GM12878 (cell line): Measurements from ENCODE around the gene MTHFS. TPM values are rescaled to one million over a fixed set of nuclear protein-coding genes. Genes with fewer than 3 reads are reported as not detected.

Experiments used
- ATAC-seq: fragments of 200-7000 bp; cut with Tn5 transposase; 3 replicates; pipeline ENCODE4 v1.9.1; 2020; ENCODE audit warnings: mild to moderate bottlenecking, moderate library complexity
- BruUV-seq: library from RNA; stranded (reverse); fragments of 400-500 nt; replicated peaks from 2 replicates; lab custom pipeline; 2021; lab: Mats Ljungman, UMichigan
- CTCF ChIA-PET: fragments of 300-600 bp; sonication (Branson Sonifier 250); formaldehyde crosslinking; extraction: SDS; loops from one replicate; lab custom pipeline; 2021; ENCODE audit warnings: inconsistent platforms; lab: Yijun Ruan, JAX
- POLR2A ChIA-PET: fragments of 350-600 bp; formaldehyde crosslinking; extraction: SDS; loops from one replicate; lab custom pipeline; 2021; ENCODE audit warnings: inconsistent platforms; lab: Charles Lee
- RAD21 ChIA-PET: fragments of 300-600 bp; sonication (Branson Sonifier 250); formaldehyde crosslinking; loops from one replicate; lab custom pipeline; 2023; ENCODE audit warnings: antibody characterized with exemption; ENCODE audit not compliant: unreplicated experiment; lab: Charles Lee
- SMC1A ChIA-PET: fragments of 300-600 bp; sonication (Branson Sonifier 250); formaldehyde crosslinking; loops from one replicate; lab custom pipeline; 2023; ENCODE audit not compliant: unreplicated experiment, uncharacterized antibody; lab: Charles Lee
- DNase-seq: peaks from one replicate; pipeline ENCODE4 v3.0.0-alpha.2; 2011; ENCODE audit warnings: low read depth, low spot score
- FAIRE-seq: peaks from 3 replicates; lab custom pipeline; 2011; peaks lifted over from hg19 to GRCh38; lab: Jason Lieb, UNC
- H2AFZ ChIP-seq: 2 replicates; pipeline ENCODE4 v1.6.0; 2011; ENCODE audit warnings: low read depth, low read length, control low read depth; ENCODE audit not compliant: control insufficient read depth
- H3K27ac ChIP-seq: 2 replicates; pipeline ENCODE4 v1.5.1; 2011; ENCODE audit warnings: control low read depth; ENCODE audit not compliant: control insufficient read depth, insufficient read depth
- H3K27me3 ChIP-seq, 2 experiments: replicated peaks in 1 of 2; 2 replicates each; pipeline versions ENCODE4 v1.6.0 to v1.6.1; 2011; ENCODE audit warnings: low read length in 1 of 2; ENCODE audit not compliant: control insufficient read depth in 2 of 2, insufficient read depth in 2 of 2
- H3K36me3 ChIP-seq, 2 experiments: 2 replicates each; pipeline ENCODE4 v1.5.1; 2011; ENCODE audit warnings: low read length in 1 of 2; ENCODE audit not compliant: control insufficient read depth in 2 of 2, insufficient read depth in 2 of 2
- H3K4me1 ChIP-seq: 2 replicates; pipeline ENCODE4 v1.6.1; 2011; ENCODE audit warnings: mild to moderate bottlenecking, low read length, moderate library complexity, mixed read lengths; ENCODE audit not compliant: control insufficient read depth, insufficient read depth
- H3K4me2 ChIP-seq: 2 replicates; pipeline ENCODE4 v1.6.0; 2011; ENCODE audit warnings: control low read depth; ENCODE audit not compliant: control insufficient read depth, insufficient read depth
- H3K4me3 ChIP-seq: fragments of 200-600 bp; sonication (generic); 2 replicates; pipeline ENCODE4 v1.5.1; 2016
- H3K79me2 ChIP-seq: 2 replicates; pipeline ENCODE4 v1.6.0; 2011; ENCODE audit warnings: low read length; ENCODE audit not compliant: control insufficient read depth, insufficient read depth
- H3K9ac ChIP-seq: 2 replicates; pipeline ENCODE4 v1.8.0; 2011; ENCODE audit warnings: low read length, control low read depth, mixed read lengths; ENCODE audit not compliant: control insufficient read depth, insufficient read depth
- H3K9me3 ChIP-seq: replicated peaks from 3 replicates; pipeline ENCODE4 v1.5.1; 2011; ENCODE audit warnings: mild to moderate bottlenecking, low read length; ENCODE audit not compliant: control insufficient read depth, insufficient read depth
- H4K20me1 ChIP-seq: 2 replicates; pipeline ENCODE4 v1.6.0; 2011; ENCODE audit not compliant: control insufficient read depth, insufficient read depth
- BHLHE40 ChIP-seq, 2 experiments: fragments of 450-650 bp in 1 of 2; IDR thresholded peaks; 2 replicates each; pipeline ENCODE4 v1.6.1; 2011 to 2017; ENCODE audit warnings: low read depth in 2 of 2, borderline replicate concordance in 1 of 2, improper control_type of control experiment in 1 of 2, low read length in 1 of 2, mild to moderate bottlenecking in 1 of 2
- MTA3 ChIP-seq: IDR thresholded peaks from 2 replicates; pipeline ENCODE4 v1.6.1; 2012; ENCODE audit warnings: low read length, inconsistent platforms, borderline replicate concordance
- NR2C1 ChIP-seq: fragments of 450-650 bp; IDR thresholded peaks from 2 replicates; pipeline ENCODE4 v1.6.1; 2017; ENCODE audit warnings: antibody characterized with exemption, mild to moderate bottlenecking, moderate library complexity
- RAD21 ChIP-seq: IDR thresholded peaks from 2 replicates; pipeline ENCODE4 v1.6.1; 2011; ENCODE audit warnings: mild to moderate bottlenecking, low read depth, low read length, moderate library complexity; ENCODE audit not compliant: insufficient read depth
- WGBS: methylation state at CpG from one replicate; pipeline ENCODE4 v1.1.6; 2016; ENCODE audit warnings: low lambda C conversion rate; ENCODE audit not compliant: insufficient replicate concordance, insufficient coverage; ENCODE audit errors: missing lambda C conversion rate; 5-methylcytosine and 5-hydroxymethylcytosine counted together
- in situ Hi-C: fragments of 300-500 bp; cut with MboI; formaldehyde crosslinking; loops from 9 replicates; pipeline ENCODE4 v1.14.3; 2018; ENCODE audit warnings: mixed read lengths
- intact Hi-C: fragments of 100-400 bp; cut with micrococcal nuclease; formaldehyde crosslinking; loops from one replicate; pipeline ENCODE4 v1.14.2; 2022; ENCODE audit not compliant: unreplicated experiment
- polyA plus RNA-seq, 11 experiments: library from polyadenylated mRNA; depleted of rRNA in 4 of 11; unstranded in 6 of 11; stranded (reverse) in 5 of 11; fragments of >200 nt; fragmentation: Nextera tagmentation in 4 of 11; fragmentation: Illumina TruSeq in 1 of 11; extraction: Ambion mirVana in 4 of 11; extraction: Trizol in 1 of 11; gene quantifications; 1 replicate in 1 of 11; 2 replicates in 10 of 11; pipeline versions ENCODE4 v1.2.1 to v1.2.3, GENCODE V29; 2011 to 2016; ENCODE audit warnings: inconsistent platforms in 2 of 11, missing spikeins in 2 of 11, low read depth in 1 of 11
- total RNA-seq, 4 experiments: library from RNA; depleted of rRNA in 3 of 4; stranded (reverse); fragments of >200 nt in 3 of 4; fragmentation: Illumina TruSeq in 1 of 4; extraction: Trizol in 1 of 4; gene quantifications; 2 replicates each; pipeline versions ENCODE4 v1.2.1 to v1.2.3, GENCODE V29; 2013 to 2021
- TF ChIP-seq, protein P1 (sequence below): IDR thresholded peaks from 2 replicates; pipeline ENCODE4 v1.6.1; 2012; ENCODE audit warnings: low read depth, low read length, improper control_type of control experiment

Gene MTHFS
- total and polyA plus RNA-seq, 10 of the 15 experiments (the other 5 are each of a cell fraction or from before 2014, with no cell fraction given), result 14.0 to 81.9 (median 31.8) TPM

- Histone ChIP-seq H3K4me1 (no peaks in the 10 kb centered on the region), H3K27ac (no peak overlapping the region), H3K79me2 (no peaks in the 10 kb centered on the region), H3K4me2 (no peak overlapping the region), H2AFZ (no peak overlapping the region), H3K27me3 (no peaks in the 10 kb centered on the region), H3K36me3 (no peaks in the 10 kb centered on the region), H3K9me3 (no peaks in the 10 kb centered on the region), H3K4me3 (no peak overlapping the region), H4K20me1 (no peaks in the 10 kb centered on the region), H3K9ac (no peak overlapping the region)
- FAIRE-seq (no peak), ATAC-seq (no peak), DNase-seq (no peak)
- in situ Hi-C loops (no loop called here), intact Hi-C loops (no loop called here)
- ChIA-PET CTCF (interaction anchor here (0.9 to 1.5 kb wide), 3 partner anchors 20 to 347 kb away, joined by 3 to 4 read pairs (median 4); no protein-coding TSS in a partner anchor), POLR2A (no interaction called here), RAD21 (no interaction called here), SMC1A (no interaction called here)
- TF ChIP-seq NR2C1, result no peak
- TF ChIP-seq, protein P1, sequence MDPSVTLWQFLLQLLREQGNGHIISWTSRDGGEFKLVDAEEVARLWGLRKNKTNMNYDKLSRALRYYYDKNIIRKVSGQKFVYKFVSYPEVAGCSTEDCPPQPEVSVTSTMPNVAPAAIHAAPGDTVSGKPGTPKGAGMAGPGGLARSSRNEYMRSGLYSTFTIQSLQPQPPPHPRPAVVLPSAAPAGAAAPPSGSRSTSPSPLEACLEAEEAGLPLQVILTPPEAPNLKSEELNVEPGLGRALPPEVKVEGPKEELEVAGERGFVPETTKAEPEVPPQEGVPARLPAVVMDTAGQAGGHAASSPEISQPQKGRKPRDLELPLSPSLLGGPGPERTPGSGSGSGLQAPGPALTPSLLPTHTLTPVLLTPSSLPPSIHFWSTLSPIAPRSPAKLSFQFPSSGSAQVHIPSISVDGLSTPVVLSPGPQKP, result no peak
- no peak for TF ChIP-seq RAD21
- no TSS peak for BruUV-seq
- 0% methylated on average over 1 of the region's 1 CpG for WGBS
These were observed 70.0 kb downstream of the MTHFS start for GRCh38 chr15:79826800-79827199.

DNA sequence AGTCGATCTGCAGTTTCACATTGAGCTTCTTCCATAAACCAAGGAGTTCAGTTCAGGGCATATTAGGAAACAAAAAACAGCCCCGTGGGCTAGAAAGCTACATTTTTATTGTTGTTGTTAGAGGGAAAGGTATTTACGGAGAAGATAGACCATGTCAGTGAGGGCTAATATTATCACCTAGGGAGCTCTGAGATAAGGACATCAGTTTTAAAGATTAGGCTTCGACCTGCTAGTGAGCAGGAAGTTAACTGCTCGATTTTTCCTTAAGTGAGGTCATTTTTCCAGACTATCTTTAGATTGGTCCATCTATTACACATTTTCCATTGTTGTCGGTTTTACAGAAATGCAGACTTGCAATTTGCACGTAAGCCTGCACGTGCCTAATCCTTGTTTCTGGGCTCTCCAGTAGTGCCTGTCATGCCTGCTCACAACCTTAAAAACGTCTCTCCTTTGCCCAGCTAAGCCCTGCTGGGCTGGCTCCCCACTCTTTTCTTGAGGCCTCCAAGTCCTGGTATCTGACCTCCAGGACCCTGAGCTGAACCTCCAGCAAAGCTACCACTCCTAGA, 72.6 kb downstream of the MTHFS start:
- H3K79me2 ChIP-seq, result no peaks in the 10 kb centered on the region
- RAD21 ChIA-PET, result interaction anchor here (0.6 kb wide), 1 partner anchor 227 kb away, joined by 4 read pairs; no protein-coding TSS in a partner anchor
- TF ChIP-seq MTA3 (no peak), BHLHE40 (IDR thresholded peaks at IDR 0.05; ENCODE audit: borderline replicate concordance in 1 of 2, low read depth in 2 of 2, low read length in 1 of 2) (peak in 1 of 2 experiments; percentile 29; a peak in 1 of 4 replicates)
- TF ChIP-seq, all 136 proteins: peak for 1
- Histone ChIP-seq H3K4me2 (no peak overlapping the region), H3K4me1 (no peaks in the 10 kb centered on the region), H3K36me3 (no peaks in the 10 kb centered on the region), H3K4me3 (no peak overlapping the region), H3K9me3 (no peaks in the 10 kb centered on the region), H2AFZ (no peak overlapping the region), H3K27ac (no peak overlapping the region), H3K9ac (no peak overlapping the region), H4K20me1 (no peaks in the 10 kb centered on the region), H3K27me3 (no peaks in the 10 kb centered on the region)
- FAIRE-seq, result no peak
- intact Hi-C loops, result no loop called here
- SMC1A ChIA-PET, result interaction anchor here (1.1 kb wide), 1 partner anchor 38 kb away, joined by 5 read pairs; no protein-coding TSS in a partner anchor
- POLR2A ChIA-PET, result no interaction called here
- DNase-seq, result no peak
- CTCF ChIA-PET, result interaction anchor here (1.0 to 2.2 kb wide), 2 partner anchors 29 to 169 kb away, joined by 3 to 6 read pairs; no protein-coding TSS in a partner anchor
- in situ Hi-C loops, result no loop called here
- no peak for ATAC-seq
- no TSS peak for BruUV-seq
- 52% methylated on average over 9 of the region's 9 CpGs for WGBS
